ENCODE measurements around the gene VAC14. TPM values are rescaled to one million over a fixed set of nuclear protein-coding genes. Genes with fewer than 3 reads are reported as not detected.
A peak's percentile ranks its signal among the peaks of the same experiment; 100 is the strongest.

The VAC14 gene
- total RNA-seq, 1 donor from 2014 or later = 21.0 TPM

DNA sequence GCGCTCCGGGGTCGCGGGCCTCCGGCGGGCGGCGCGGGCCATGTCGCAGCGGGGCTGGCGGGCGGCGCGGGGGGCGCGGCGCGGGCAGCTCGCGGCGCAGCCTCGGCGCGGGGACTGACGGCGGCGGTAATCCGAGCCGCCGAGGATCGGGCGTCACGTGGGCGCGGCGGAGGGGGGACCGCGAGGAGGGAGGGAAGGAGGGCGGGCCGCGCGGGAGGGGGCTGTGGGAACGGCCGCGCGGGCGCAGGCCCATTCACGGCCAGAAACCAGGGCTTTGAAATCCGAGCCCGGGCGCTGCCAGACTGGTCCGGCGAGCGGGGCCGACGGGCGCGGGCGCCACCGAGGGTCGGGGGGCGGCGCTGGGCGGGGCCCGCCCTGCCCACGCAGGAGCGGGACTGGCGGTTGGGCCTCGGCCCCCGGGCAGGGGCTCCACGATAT lies 115.0 kb downstream of the VAC14 start, which contains the start of gene MTSS2:
TSS of gene MTSS2 (minus strand) at position 116 of the 438 bp plus-strand sequence. CDS start 262 bp downstream, outside the sequence.
- Histone ChIP-seq H3K27ac (replicated peaks) (peak within 1 kb of the TSS; percentile 93), H3K27me3 (ENCODE audit: low read depth) (no peaks in the 10 kb centered on the region), H3K4me1 (peaks cover 96% of the 10 kb centered on the region), H3K36me3 (no peaks in the 10 kb centered on the region), H3K4me3 (peak within 1 kb of the TSS; percentile 87), H3K9me3 (replicated peaks) (no peaks in the 10 kb centered on the region)
- peak; percentile 87 for DNase-seq
- intact Hi-C loops (cut with micrococcal nuclease) = loop anchor here (10.0 kb wide), 1 partner anchor 59 kb away; no protein-coding TSS in a partner anchor
- TF ChIP-seq, protein P1, sequence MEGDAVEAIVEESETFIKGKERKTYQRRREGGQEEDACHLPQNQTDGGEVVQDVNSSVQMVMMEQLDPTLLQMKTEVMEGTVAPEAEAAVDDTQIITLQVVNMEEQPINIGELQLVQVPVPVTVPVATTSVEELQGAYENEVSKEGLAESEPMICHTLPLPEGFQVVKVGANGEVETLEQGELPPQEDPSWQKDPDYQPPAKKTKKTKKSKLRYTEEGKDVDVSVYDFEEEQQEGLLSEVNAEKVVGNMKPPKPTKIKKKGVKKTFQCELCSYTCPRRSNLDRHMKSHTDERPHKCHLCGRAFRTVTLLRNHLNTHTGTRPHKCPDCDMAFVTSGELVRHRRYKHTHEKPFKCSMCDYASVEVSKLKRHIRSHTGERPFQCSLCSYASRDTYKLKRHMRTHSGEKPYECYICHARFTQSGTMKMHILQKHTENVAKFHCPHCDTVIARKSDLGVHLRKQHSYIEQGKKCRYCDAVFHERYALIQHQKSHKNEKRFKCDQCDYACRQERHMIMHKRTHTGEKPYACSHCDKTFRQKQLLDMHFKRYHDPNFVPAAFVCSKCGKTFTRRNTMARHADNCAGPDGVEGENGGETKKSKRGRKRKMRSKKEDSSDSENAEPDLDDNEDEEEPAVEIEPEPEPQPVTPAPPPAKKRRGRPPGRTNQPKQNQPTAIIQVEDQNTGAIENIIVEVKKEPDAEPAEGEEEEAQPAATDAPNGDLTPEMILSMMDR (IDR thresholded peaks at IDR 0.05; ENCODE audit: borderline replicate concordance) = no peak

DNA sequence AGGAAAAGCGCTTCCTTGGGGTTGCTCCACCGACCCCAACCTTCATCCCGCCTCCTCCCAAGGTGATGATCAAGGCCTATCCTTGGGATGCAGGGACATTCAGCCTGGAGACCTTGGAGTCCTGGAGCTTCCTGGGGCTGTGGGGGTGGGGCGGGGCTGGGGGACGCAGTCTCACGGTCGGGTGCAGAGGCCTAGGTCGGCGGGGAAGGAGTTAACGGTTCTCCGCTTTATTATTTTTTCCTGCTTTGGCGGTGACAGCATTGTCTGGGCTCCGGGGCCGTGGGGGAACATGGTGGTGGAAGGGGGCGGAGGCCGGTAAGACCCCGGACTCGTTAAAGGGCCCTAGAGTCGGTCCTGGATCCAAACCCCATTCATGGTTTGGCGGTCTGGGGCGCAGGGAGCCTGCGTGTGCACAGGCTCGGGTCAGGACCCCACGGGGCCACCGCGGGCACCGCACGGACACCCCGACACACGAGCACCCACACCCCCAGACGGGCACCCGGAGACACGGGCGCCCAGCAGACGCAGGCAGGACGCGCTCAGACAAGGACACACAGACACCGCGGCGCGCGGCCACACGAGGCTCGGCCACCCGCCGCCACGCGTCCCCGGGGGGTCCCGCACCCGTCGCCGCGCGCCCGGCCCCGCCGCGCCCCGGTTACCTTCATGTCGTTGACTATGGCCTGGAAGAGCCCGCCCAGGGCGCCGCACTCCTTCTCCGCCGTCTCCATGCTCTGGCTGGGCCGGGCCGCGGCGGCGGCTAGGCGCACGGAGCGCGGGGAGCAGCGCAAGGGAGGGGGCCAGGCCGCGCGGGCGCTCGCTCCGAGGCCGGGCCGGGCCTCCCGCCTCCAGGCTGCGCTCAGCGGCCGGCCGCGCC lies 115.7 kb downstream of the VAC14 start:
- peaks cover 96% of the 10 kb centered on the region for H3K4me1 ChIP-seq
- TF ChIP-seq, protein P1 (IDR thresholded peaks at IDR 0.05; ENCODE audit: borderline replicate concordance) = no peak
- peak overlapping the region; percentile 87 for H3K4me3 ChIP-seq
- H3K9me3 ChIP-seq (replicated peaks) = no peaks in the 10 kb centered on the region
- no peaks in the 10 kb centered on the region for H3K36me3 ChIP-seq
- peak overlapping the region; percentile 93 for H3K27ac ChIP-seq (replicated peaks)
- intact Hi-C loops (cut with micrococcal nuclease) = loop anchor here (10.0 kb wide), 1 partner anchor 60 kb away; no protein-coding TSS in a partner anchor
- no peak for DNase-seq
- no peaks in the 10 kb centered on the region for H3K27me3 ChIP-seq (ENCODE audit: low read depth)

DNA sequence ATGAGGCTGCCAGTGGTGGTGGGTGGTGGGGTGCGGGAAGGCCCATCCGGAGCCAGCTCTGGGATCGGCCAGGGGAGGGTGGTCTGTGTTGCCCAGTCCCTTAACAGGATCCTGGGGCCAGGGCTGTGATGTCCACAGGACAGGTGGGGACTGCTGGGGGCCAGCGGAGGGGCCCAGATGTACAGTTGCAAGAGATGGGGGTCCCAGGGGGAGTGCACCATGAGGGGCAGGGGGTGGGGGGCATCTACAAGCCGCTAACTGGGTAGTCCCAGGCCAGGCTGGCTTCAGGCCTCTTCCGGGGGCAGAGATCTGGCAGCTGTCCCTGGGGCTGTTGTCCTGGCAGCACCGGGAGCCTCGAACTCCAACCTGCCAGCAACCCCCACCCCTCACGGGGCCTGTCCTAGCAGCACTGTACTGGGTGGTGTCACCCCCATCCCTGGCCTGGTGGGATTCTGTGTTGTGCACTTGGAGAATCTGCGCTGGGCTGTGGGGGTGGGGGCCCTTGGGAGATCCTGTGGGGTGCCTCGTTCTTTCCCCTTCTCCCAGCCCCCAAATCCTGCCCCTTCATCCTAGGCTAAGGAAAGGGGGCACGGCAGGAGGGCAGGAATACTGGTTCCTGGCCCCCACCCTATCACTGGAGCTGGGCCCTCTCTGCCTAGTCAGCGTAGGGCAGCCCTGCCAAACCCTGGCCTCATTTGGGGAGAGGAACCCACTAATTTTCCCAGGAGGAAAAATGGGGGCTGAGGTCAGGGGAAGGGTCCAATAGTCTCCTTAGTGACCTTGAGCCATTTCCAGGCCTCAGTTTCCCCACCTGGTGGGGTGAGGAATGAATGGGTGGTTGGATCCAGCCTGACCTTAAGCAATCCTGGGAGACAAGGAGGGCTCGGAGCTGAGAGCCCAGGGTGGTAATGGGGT lies 116.6 kb downstream of the VAC14 start:
- H3K36me3 ChIP-seq = peaks cover 5% of the 10 kb centered on the region
- no peak for DNase-seq
- no peaks in the 10 kb centered on the region for H3K9me3 ChIP-seq (replicated peaks)
- no peaks in the 10 kb centered on the region for H3K27me3 ChIP-seq (ENCODE audit: low read depth)
- peaks cover 94% of the 10 kb centered on the region for H3K4me1 ChIP-seq
- H3K27ac ChIP-seq (replicated peaks) = peak overlapping the region; percentile 93
- peak overlapping the region; percentile 87 for H3K4me3 ChIP-seq
- TF ChIP-seq, protein P1 (IDR thresholded peaks at IDR 0.05; ENCODE audit: borderline replicate concordance) = no peak
- intact Hi-C loops (cut with micrococcal nuclease) = loop anchor here (10.0 kb wide), 1 partner anchor 60 kb away; no protein-coding TSS in a partner anchor

DNA sequence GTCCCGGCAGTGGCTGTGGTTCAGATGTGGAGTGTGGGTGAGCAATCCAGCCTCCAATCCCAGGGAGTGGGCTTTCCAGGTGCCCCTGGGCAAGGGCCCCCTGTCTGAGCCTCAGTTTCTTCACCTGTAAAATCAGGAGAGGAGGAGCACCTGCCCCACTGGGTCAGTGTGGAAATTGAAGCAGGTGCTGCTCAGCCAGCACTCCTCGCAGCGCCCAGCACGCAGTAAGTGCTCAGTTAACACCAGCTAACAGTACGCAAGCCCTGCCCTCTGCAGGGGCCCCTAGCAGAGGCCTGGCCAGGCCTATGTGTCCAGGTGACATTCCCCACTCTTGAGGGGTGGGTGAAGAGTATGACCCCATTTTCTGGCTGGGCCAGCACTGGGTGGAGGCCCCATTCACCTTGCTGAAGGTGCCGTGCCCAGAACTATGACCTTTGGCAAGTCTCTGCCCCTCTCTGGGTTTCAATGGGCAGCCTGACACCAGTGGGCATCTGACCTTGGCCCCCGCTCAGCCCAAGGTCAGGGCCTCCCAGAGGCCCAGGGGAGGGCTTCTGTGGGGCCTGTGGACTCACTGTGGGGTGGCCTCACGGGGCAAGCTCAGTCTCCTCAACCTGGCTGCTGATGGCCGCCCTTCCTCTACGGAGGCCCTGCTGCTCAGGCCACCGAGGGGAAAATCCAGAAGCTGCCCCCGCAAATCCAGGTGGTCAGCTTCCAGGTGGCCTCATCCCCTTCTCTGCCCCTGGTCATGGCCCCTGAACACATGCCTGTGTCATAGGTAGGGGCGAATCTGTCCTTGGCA lies 117.6 kb downstream of the VAC14 start:
- TF ChIP-seq, protein P1 (IDR thresholded peaks at IDR 0.05; ENCODE audit: borderline replicate concordance) = no peak
- Histone ChIP-seq H3K4me3 (peak overlapping the region; percentile 87), H3K4me1 (peaks cover 89% of the 10 kb centered on the region), H3K36me3 (peaks cover 16% of the 10 kb centered on the region), H3K27me3 (ENCODE audit: low read depth) (no peaks in the 10 kb centered on the region), H3K9me3 (replicated peaks) (no peaks in the 10 kb centered on the region), H3K27ac (replicated peaks) (peak overlapping the region; percentile 93)
- no peak for DNase-seq
- intact Hi-C loops (cut with micrococcal nuclease) = loop anchor here (10.0 kb wide), 1 partner anchor 61 kb away; no protein-coding TSS in a partner anchor
